Testis (tissue), 3 donors: ENCODE measurements around the gene ZNF718. TPM values are rescaled to one million over a fixed set of nuclear protein-coding genes. Genes with fewer than 3 reads are reported as not detected.
"Not testable (repeated sequence)": the region's sequence is repeated elsewhere in the genome, so short reads cannot be mapped to it uniquely, and the experiment has no call there.

Experiments used
- DNase-seq: peaks from one replicate; pipeline ENCODE4 v3.0.0-alpha.2; 2019
- H3K27ac ChIP-seq, 2 donors: fragments of 200-600 bp; sonication (generic); one replicate each; pipeline ENCODE4 v1.5.1; 2019
- H3K27me3 ChIP-seq: fragments of 200-600 bp; sonication (generic); one replicate; pipeline ENCODE4 v1.5.1; 2019
- H3K36me3 ChIP-seq: fragments of 200-600 bp; sonication (generic); one replicate; pipeline ENCODE4 v1.5.1; 2017; ENCODE audit warnings: low read depth; ENCODE audit errors: missing control alignments
- H3K4me1 ChIP-seq: fragments of 200-600 bp; sonication (generic); one replicate; pipeline ENCODE4 v1.5.1; 2019
- H3K4me3 ChIP-seq, 2 donors: fragments of 200-600 bp; sonication (generic); one replicate each; pipeline ENCODE4 v1.5.1; 2017 to 2019
- H3K9me3 ChIP-seq: fragments of 200-600 bp; sonication (generic); one replicate; pipeline ENCODE4 v1.5.1; 2017
- POLR2A ChIP-seq: fragments of 450-650 bp; IDR thresholded peaks from one replicate; pipeline ENCODE4 v1.6.1; 2017; ENCODE audit warnings: antibody characterized with exemption, mild to moderate bottlenecking, moderate library complexity
- WGBS, 2 donors: methylation state at CpG; one replicate each; pipeline ENCODE4 v1.1.5; 2018; 5-methylcytosine and 5-hydroxymethylcytosine counted together
- intact Hi-C: fragments of 100-400 bp; cut with DNase I; formaldehyde crosslinking; loops from one replicate; pipeline ENCODE4 v1.15.1; 2023; ENCODE audit warnings: low total_unique reads
- polyA plus RNA-seq: library from polyadenylated mRNA; stranded (reverse); fragments of 350-450 nt; fragmentation: Illumina TruSeq; extraction: RNeasy Lipid Tissue Mini Kit (QIAGEN cat#74804); gene quantifications from one replicate; pipeline ENCODE4 v1.2.3, GENCODE V29; 2014; ENCODE audit warnings: low read depth, low replicate concordance; ENCODE audit not compliant: insufficient read depth
- total RNA-seq, 2 donors: library from RNA; depleted of rRNA; stranded (reverse); fragments of >200 nt; gene quantifications; one replicate each; pipeline ENCODE4 v1.2.3, GENCODE V29; 2016
- TF ChIP-seq, protein P1 (sequence below), 3 experiments: fragments of 450-650 bp in 2 of 3; fragments of 200-600 bp in 1 of 3; sonication (generic) in 1 of 3; IDR thresholded peaks; one replicate each; pipeline ENCODE4 v1.5.1; 2016 to 2019; ENCODE audit warnings: antibody characterized with exemption in 3 of 3, mild to moderate bottlenecking in 2 of 3, moderate library complexity in 1 of 3

ZNF718 gene
- total and polyA plus RNA-seq, 3 donors from 2014 or later = 6.8 to 28.9 (median 17.8) TPM

DNA sequence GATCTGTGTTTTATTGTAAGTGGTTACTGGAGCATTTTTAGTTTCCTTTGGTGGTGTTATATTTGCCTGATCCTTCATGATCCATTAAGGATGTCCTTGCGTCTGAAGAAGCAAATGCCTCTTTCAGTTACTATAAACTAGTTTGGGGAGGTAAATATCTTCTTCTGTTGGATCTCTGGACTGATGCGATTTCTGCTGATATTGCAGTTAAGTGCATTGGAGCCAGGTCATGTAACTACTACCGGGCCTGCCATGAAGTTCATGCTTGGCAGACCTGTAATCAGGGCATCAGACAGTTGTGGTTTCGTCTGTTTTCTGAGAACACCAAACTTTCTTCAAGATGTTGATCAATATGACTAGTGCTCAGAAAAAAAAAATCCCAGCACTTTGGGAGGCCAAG lies 22.9 kb downstream of the ZNF718 start:
- no peak for DNase-seq
- Histone ChIP-seq H3K4me1 (no peaks in the 10 kb centered on the region), H3K27me3 (no peaks in the 10 kb centered on the region), H3K9me3 (peaks cover 3% of the 10 kb centered on the region), H3K4me3 (no peak overlapping the region), H3K36me3 (no peaks in the 10 kb centered on the region), H3K27ac (no peak overlapping the region)
- intact Hi-C loops = no loop called here
- TF ChIP-seq, protein P1, sequence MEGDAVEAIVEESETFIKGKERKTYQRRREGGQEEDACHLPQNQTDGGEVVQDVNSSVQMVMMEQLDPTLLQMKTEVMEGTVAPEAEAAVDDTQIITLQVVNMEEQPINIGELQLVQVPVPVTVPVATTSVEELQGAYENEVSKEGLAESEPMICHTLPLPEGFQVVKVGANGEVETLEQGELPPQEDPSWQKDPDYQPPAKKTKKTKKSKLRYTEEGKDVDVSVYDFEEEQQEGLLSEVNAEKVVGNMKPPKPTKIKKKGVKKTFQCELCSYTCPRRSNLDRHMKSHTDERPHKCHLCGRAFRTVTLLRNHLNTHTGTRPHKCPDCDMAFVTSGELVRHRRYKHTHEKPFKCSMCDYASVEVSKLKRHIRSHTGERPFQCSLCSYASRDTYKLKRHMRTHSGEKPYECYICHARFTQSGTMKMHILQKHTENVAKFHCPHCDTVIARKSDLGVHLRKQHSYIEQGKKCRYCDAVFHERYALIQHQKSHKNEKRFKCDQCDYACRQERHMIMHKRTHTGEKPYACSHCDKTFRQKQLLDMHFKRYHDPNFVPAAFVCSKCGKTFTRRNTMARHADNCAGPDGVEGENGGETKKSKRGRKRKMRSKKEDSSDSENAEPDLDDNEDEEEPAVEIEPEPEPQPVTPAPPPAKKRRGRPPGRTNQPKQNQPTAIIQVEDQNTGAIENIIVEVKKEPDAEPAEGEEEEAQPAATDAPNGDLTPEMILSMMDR (IDR thresholded peaks at IDR 0.05) = no peak
- TF ChIP-seq POLR2A = no peak
- WGBS, 2 donors = 95 to 97% methylated on average over 4 of the region's 4 CpGs

DNA sequence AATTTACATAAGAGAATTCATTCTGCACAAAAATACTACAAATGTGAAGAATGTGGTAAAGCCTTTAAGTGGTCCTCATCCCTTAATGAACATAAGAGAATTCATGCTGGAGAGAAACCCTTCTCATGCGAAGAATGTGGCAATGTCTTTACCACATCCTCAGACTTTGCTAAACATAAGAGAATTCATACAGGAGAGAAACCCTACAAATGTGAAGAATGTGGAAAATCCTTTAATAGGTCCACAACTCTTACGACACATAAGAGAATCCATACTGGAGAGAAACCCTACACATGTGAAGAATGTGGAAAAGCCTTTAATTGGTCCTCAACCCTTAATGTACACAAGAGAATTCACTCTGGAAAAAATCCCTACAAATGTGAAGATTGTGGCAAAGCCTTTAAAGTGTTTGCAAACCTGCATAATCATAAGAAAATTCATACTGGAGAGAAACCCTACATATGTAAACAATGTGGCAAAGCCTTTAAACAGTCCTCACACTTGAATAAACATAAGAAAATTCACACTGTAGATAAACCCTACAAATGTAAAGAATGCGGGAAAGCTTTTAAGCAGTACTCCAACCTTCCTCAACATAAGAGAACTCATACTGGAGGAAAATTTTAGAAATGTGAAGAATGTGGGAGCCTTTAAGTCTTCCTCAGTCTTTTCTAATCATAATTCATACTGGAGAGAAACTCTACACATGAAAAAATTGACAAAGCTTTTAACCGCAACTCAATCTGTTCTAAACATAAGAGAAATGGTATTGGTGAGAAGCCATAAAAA lies 37.4 kb downstream of the ZNF718 start:
- intact Hi-C loops = no loop called here
- H3K9me3 ChIP-seq = peaks cover 4% of the 10 kb centered on the region
- H3K36me3 ChIP-seq = no peaks in the 10 kb centered on the region
- H3K27me3 ChIP-seq = no peaks in the 10 kb centered on the region
- H3K4me3 ChIP-seq = no peak overlapping the region
- DNase-seq = no peak
- no peaks in the 10 kb centered on the region for H3K4me1 ChIP-seq
- 94 to 98% methylated on average over 4 of the region's 4 CpGs for WGBS, 2 donors
- no peak for TF ChIP-seq POLR2A
- TF ChIP-seq, protein P1 (IDR thresholded peaks at IDR 0.05) = no peak
- no peak overlapping the region for H3K27ac ChIP-seq

DNA sequence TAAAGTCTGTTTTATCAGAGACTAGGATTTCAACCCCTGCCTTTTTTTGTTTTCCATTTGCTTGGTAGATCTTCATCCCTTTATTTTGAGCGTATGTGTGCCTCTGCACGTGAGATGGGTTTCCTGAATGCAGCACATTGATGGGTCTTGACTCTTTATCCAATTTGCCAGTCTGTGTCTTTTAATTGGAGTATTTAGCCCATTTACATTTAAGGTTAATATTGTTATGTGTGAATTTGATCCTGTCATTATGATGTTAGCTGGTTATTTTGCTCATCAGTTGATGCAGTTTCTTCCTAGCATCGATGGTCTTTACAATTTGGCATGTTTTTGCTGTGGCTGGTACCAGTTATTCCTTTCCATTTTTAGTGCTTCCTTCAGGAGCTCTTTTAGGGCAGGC lies 45.3 kb downstream of the ZNF718 start:
- H3K4me1 ChIP-seq, H3K27ac ChIP-seq, H3K27me3 ChIP-seq, H3K4me3 ChIP-seq, H3K9me3 ChIP-seq, H3K36me3 ChIP-seq, intact Hi-C loops, DNase-seq: not testable (repeated sequence)
- WGBS, 2 donors = 95 to 98% methylated on average over 3 of the region's 3 CpGs

DNA sequence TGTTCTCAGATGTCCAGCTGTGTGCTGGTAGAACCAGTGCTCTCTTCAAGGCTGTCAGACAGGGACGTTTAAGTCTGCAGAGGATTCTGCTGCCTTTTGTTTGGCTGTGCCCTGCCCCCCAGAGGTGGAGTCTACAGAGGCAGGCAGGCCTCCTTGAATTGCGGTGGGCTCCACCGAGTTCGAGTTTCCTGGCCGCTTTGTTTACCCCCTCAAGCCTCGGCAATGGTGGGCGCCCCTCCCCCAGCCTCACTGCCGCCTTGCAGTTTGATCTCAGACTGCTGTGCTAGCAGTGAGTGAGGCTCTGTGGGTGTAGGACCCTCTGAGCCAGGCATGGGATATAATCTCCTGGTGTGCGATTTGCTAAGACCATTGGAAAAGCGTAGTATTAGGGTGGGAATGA lies 47.0 kb downstream of the ZNF718 start:
- H3K4me3 ChIP-seq, H3K27me3 ChIP-seq, H3K36me3 ChIP-seq, DNase-seq, intact Hi-C loops, H3K4me1 ChIP-seq, H3K9me3 ChIP-seq, H3K27ac ChIP-seq: not testable (repeated sequence)
- 91 to 97% methylated on average over 10 of the region's 10 CpGs for WGBS, 2 donors

DNA sequence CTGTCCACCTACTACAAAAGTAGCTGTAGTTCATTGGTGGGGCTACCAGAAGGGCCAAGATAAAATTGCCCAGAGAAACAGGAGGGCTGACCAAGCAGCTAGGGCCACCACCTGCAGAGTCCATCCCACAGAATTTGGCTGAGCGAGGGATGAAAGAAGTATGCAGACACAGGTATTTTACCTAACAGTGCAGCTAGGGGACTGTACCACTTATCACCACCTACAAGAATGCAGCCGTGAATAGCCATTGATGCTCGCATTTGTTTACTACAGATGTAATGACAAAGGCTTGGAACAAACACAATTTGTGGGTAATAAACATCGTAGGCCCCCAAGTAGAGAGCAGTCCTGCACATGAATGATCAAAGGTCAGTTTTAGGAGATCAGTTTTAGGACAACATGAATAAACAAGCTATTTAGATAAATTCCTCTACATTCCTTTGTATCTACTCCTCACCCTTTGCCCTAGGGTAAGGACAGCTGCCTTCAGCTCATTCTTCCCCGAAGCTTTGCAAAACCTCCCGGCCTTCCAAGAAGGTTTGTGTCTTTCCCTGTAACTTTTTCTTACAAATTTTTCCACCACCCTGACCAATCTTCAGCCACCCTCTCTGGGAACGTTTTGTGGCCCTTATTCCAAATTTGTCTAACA lies 49.5 kb downstream of the ZNF718 start:
- H3K27ac ChIP-seq = no peak overlapping the region
- no peaks in the 10 kb centered on the region for H3K9me3 ChIP-seq
- no peaks in the 10 kb centered on the region for H3K27me3 ChIP-seq
- no peak overlapping the region for H3K4me3 ChIP-seq
- no peak for DNase-seq
- 77 to 80% methylated on average over 7 of the region's 7 CpGs for WGBS, 2 donors
- H3K4me1 ChIP-seq = no peaks in the 10 kb centered on the region
- intact Hi-C loops = no loop called here
- H3K36me3 ChIP-seq = no peaks in the 10 kb centered on the region
- TF ChIP-seq, protein P1 (IDR thresholded peaks at IDR 0.05) = no peak
- no peak for TF ChIP-seq POLR2A
